ENCODE data around the gene CTU2.

GRCh38 chr16:88735121-88735520 is 28.8 kb downstream of the CTU2 start:
- TF ChIP-seq CTCF (IDR thresholded peaks at IDR 0.05; ENCODE audit: low read length): no peak
- TF ChIP-seq EZH2 (IDR thresholded peaks at IDR 0.05; ENCODE audit: borderline replicate concordance, low read length): no peak
